Keratinocyte (primary cell): ENCODE results near the gene JPT2. TPM values are rescaled to one million over a fixed set of nuclear protein-coding genes. Genes with fewer than 3 reads are reported as not detected.

Experiments
- DNase-seq: peaks from one replicate; pipeline ENCODE4 v3.0.0-alpha.2; 2011; ENCODE audit warnings: low read depth, missing footprints, low spot score
- FAIRE-seq: peaks from 2 replicates; lab custom pipeline; 2011; peaks lifted over from hg19 to GRCh38; lab: Jason Lieb, UNC
- H2AFZ ChIP-seq: 2 replicates; pipeline ENCODE4 v1.6.0; 2012; ENCODE audit warnings: low read length, control low read depth, inconsistent platforms; ENCODE audit not compliant: control insufficient read depth
- H3K27ac ChIP-seq: 2 replicates; pipeline ENCODE4 v1.5.1; 2011; ENCODE audit warnings: low read length; ENCODE audit not compliant: control insufficient read depth, insufficient read depth
- H3K27me3 ChIP-seq: 3 replicates; pipeline ENCODE4 v1.6.0; 2011; ENCODE audit warnings: low read length; ENCODE audit not compliant: control insufficient read depth, insufficient read depth; ENCODE audit errors: extremely low read depth
- H3K36me3 ChIP-seq, 2 experiments: 2 replicates in 1 of 2; 3 replicates in 1 of 2; pipeline ENCODE4 v1.5.1; 2011; ENCODE audit warnings: low read length in 2 of 2, mild to moderate bottlenecking in 1 of 2; ENCODE audit not compliant: control insufficient read depth in 2 of 2, insufficient read depth in 2 of 2; ENCODE audit errors: extremely low read depth in 1 of 2
- H3K4me1 ChIP-seq: 3 replicates; pipeline ENCODE4 v1.5.1; 2011; ENCODE audit warnings: low read length; ENCODE audit not compliant: control insufficient read depth, insufficient read depth; ENCODE audit errors: extremely low read depth
- H3K4me2 ChIP-seq: 3 replicates; pipeline ENCODE4 v1.6.0; 2011; ENCODE audit warnings: low read depth, low read length; ENCODE audit not compliant: control insufficient read depth, insufficient read depth; ENCODE audit errors: extremely low read depth
- H3K4me3 ChIP-seq, 3 experiments: fragments of 200-600 bp in 1 of 3; sonication (generic) in 1 of 3; 2 replicates in 2 of 3; 3 replicates in 1 of 3; pipeline ENCODE4 v1.5.1; 2011 to 2016; ENCODE audit warnings: low read length in 3 of 3, mild to moderate bottlenecking in 3 of 3, control low read depth in 2 of 3, inconsistent platforms in 1 of 3, low read depth in 1 of 3, mixed read lengths in 1 of 3, mixed run types in 1 of 3, moderate library complexity in 1 of 3; ENCODE audit not compliant: control insufficient read depth in 2 of 3, insufficient read depth in 2 of 3; ENCODE audit errors: extremely low read depth in 1 of 3
- H3K79me2 ChIP-seq: 2 replicates; pipeline ENCODE4 v1.6.0; 2012; ENCODE audit warnings: low read length; ENCODE audit not compliant: control insufficient read depth, insufficient read depth
- H3K9ac ChIP-seq: 3 replicates; pipeline ENCODE4 v1.6.0; 2011; ENCODE audit warnings: low read length; ENCODE audit not compliant: control insufficient read depth, insufficient read depth; ENCODE audit errors: extremely low read depth
- H3K9me1 ChIP-seq: 3 replicates; pipeline ENCODE4 v1.6.0; 2011; ENCODE audit warnings: low read length; ENCODE audit not compliant: control insufficient read depth, insufficient read depth; ENCODE audit errors: extremely low read depth
- H3K9me3 ChIP-seq: 2 replicates; pipeline ENCODE4 v1.5.1; 2012; ENCODE audit warnings: low read depth, low read length; ENCODE audit not compliant: control insufficient read depth
- H4K20me1 ChIP-seq: 3 replicates; pipeline ENCODE4 v1.6.0; 2011; ENCODE audit warnings: low read length; ENCODE audit not compliant: control insufficient read depth, insufficient read depth; ENCODE audit errors: extremely low read depth
- EZH2 ChIP-seq: IDR thresholded peaks from one replicate; pipeline ENCODE4 v1.6.1; 2012; ENCODE audit warnings: inconsistent platforms, mild to moderate bottlenecking, low read length, moderate library complexity
- dilution Hi-C: fragments of 300-500 bp; cut with MboI; formaldehyde crosslinking; loops from one replicate; pipeline ENCODE4 v1.7.0; 2020; ENCODE audit warnings: low sequenced_read_pairs; ENCODE audit not compliant: extremely low pct_ligation_motif_present
- polyA plus RNA-seq, 5 experiments: library from polyadenylated mRNA; depleted of rRNA in 3 of 5; stranded (reverse) in 3 of 5; stranded (forward) in 1 of 5; unstranded in 1 of 5; fragments of >200 nt; gene quantifications; 1 replicate in 1 of 5; 2 replicates in 3 of 5; 3 replicates in 1 of 5; pipeline versions ENCODE4 v1.2.1 to v1.2.3, GENCODE V29; 2011 to 2012; ENCODE audit warnings: missing spikeins in 2 of 5, low read depth in 1 of 5, low replicate concordance in 1 of 5
- TF ChIP-seq, protein P1 (sequence below), 3 experiments: IDR thresholded peaks in 1 of 3; conservative IDR thresholded peaks in 1 of 3; optimal IDR thresholded peaks in 1 of 3; 2 replicates in 2 of 3; 3 replicates in 1 of 3; pipeline versions ENCODE3 to v1.5.1; 2011; ENCODE audit warnings: low read length in 3 of 3, mild to moderate bottlenecking in 3 of 3, moderate library complexity in 2 of 3, control low read depth in 1 of 3, inconsistent platforms in 1 of 3; ENCODE audit not compliant: insufficient read depth in 2 of 3; ENCODE audit errors: extremely low read depth in 1 of 3

JPT2 gene
- polyA plus RNA-seq, 1 donor (not counting 4 experiments of a cell fraction or from before 2014, with no cell fraction given) = 166 TPM

DNA sequence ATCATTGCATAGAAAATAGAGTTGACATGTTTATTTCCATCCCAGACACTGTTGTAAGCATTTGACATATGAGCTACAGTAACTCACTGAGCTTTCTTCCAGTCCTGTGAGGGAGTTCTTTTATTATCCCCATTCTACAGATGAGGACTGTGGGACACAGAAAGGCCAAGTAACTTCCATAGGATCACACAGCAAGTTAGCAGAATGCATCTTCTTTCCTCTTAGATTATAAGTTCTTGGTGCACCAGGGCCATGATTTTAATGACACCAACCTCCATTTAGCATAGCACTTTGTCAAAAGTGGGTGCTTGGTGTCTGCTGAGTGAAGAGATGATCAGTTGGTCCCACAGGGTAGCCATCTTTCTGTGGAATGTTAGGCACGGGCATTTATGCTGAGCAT is 12.7 kb downstream of the JPT2 start:
- peak overlapping the region; percentile 98 for H3K27ac ChIP-seq

DNA sequence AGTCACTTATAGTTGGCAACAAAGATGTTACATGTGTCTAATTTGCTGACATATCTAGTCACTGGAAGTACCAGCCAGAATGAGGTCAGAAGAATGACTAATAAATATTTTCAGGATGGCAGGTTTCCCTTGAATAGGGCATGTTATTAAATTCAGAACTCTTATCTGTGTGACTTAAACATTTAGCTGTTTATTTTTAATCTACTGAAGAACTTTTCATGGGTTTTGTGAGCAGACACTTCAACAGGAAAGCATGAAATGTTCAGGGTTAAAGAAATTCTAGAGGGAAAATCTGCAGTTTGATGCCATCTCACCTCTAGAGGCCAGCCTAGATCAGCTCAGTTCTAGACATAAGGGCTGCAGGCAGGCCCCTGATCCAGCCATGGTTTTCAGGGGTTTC is 13.2 kb downstream of the JPT2 start:
- Histone ChIP-seq H3K4me2 (peak overlapping the region; percentile 52), H4K20me1 (no peaks in the 10 kb centered on the region), H3K9ac (peak overlapping the region; percentile 74), H3K27me3 (no peaks in the 10 kb centered on the region), H3K4me3 (no peak overlapping the region), H3K9me1 (peaks cover 2% of the 10 kb centered on the region), H3K36me3 (peaks cover 18 to 60% of the 10 kb centered on the region in 2 experiments), H3K4me1 (peaks cover 63% of the 10 kb centered on the region), H3K9me3 (peaks cover 3% of the 10 kb centered on the region), H2AFZ (no peak overlapping the region), H3K79me2 (peaks cover 65% of the 10 kb centered on the region), H3K27ac (peak overlapping the region; percentile 98)
- DNase-seq = no peak
- TF ChIP-seq, protein P1, sequence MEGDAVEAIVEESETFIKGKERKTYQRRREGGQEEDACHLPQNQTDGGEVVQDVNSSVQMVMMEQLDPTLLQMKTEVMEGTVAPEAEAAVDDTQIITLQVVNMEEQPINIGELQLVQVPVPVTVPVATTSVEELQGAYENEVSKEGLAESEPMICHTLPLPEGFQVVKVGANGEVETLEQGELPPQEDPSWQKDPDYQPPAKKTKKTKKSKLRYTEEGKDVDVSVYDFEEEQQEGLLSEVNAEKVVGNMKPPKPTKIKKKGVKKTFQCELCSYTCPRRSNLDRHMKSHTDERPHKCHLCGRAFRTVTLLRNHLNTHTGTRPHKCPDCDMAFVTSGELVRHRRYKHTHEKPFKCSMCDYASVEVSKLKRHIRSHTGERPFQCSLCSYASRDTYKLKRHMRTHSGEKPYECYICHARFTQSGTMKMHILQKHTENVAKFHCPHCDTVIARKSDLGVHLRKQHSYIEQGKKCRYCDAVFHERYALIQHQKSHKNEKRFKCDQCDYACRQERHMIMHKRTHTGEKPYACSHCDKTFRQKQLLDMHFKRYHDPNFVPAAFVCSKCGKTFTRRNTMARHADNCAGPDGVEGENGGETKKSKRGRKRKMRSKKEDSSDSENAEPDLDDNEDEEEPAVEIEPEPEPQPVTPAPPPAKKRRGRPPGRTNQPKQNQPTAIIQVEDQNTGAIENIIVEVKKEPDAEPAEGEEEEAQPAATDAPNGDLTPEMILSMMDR (optimal IDR thresholded peaks at IDR 0.05 in 1 of 3, IDR thresholded peaks at IDR 0.05 in 1 of 3, conservative IDR thresholded peaks at IDR 0.05 in 1 of 3; ENCODE audit: extremely low read depth in 1 of 3, insufficient read depth in 2 of 3, low read length in 3 of 3) = peak; percentile 9 to 31 (median 24)
- no peak for TF ChIP-seq EZH2
- no peak for FAIRE-seq
- dilution Hi-C loops = no loop called here

More for the DNA sequence above, 12.7 kb downstream of the JPT2 start:
- DNase-seq = no peak
- H4K20me1 ChIP-seq = no peaks in the 10 kb centered on the region
- no peak for FAIRE-seq
- no peak overlapping the region for H2AFZ ChIP-seq
- no peak for TF ChIP-seq EZH2
- TF ChIP-seq, protein P1 (optimal IDR thresholded peaks at IDR 0.05 in 1 of 3, IDR thresholded peaks at IDR 0.05 in 1 of 3, conservative IDR thresholded peaks at IDR 0.05 in 1 of 3; ENCODE audit: extremely low read depth in 1 of 3, insufficient read depth in 2 of 3, low read length in 3 of 3) = no peak
- H3K4me2 ChIP-seq = peak overlapping the region; percentile 52
- no peaks in the 10 kb centered on the region for H3K27me3 ChIP-seq
- H3K79me2 ChIP-seq = peaks cover 66% of the 10 kb centered on the region
- peaks cover 63% of the 10 kb centered on the region for H3K4me1 ChIP-seq
- H3K4me3 ChIP-seq = no peak overlapping the region
- H3K9me3 ChIP-seq = peaks cover 3% of the 10 kb centered on the region
- H3K36me3 ChIP-seq = peaks cover 19 to 60% of the 10 kb centered on the region in 2 experiments
- H3K9ac ChIP-seq = peak overlapping the region; percentile 74
- dilution Hi-C loops = no loop called here
- H3K9me1 ChIP-seq = peaks cover 2% of the 10 kb centered on the region
